HG02588 (cell line): ENCODE data around the gene FIBIN.
"Not testable (repeated sequence)": the region's sequence is repeated elsewhere in the genome, so short reads cannot be mapped to it uniquely, and the experiment has no call there.

Source experiments
- ATAC-seq: cut with Tn5 transposase; IDR thresholded peaks from one replicate; pipeline ENCODE4 v1.9.1; 2021; ENCODE audit warnings: mild to moderate bottlenecking, moderate library complexity; ENCODE audit not compliant: unreplicated experiment

FIBIN gene

DNA sequence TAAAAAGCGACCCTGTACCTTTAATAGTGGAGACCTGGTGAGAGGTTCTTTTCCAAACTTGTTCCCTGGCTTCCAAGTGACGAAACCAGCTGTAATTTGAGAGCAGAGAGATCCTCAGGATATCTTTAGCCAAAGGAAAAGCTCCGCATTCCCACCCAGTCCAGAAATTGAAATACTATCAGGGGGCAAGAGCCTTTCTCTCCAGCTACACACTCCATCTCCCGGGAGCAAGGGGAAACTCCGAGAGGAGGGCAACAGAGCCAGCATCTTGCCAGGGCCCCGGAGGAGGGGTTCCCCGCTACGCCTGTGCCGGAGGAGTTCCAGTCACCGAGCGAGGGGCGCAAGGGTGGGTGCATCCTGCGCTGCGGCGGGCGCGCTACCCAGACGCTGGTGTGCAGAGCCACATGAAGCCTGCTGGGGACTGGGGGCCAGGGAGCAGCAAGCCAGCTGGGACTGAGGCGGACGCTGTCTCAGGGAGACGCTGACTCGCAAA, at the start of gene FIBIN:
FIBIN (plus strand) TSS at position 148 of the 493 bp plus-strand sequence. CDS start 415 bp downstream, outside the sequence.
- ATAC-seq: no peak

DNA sequence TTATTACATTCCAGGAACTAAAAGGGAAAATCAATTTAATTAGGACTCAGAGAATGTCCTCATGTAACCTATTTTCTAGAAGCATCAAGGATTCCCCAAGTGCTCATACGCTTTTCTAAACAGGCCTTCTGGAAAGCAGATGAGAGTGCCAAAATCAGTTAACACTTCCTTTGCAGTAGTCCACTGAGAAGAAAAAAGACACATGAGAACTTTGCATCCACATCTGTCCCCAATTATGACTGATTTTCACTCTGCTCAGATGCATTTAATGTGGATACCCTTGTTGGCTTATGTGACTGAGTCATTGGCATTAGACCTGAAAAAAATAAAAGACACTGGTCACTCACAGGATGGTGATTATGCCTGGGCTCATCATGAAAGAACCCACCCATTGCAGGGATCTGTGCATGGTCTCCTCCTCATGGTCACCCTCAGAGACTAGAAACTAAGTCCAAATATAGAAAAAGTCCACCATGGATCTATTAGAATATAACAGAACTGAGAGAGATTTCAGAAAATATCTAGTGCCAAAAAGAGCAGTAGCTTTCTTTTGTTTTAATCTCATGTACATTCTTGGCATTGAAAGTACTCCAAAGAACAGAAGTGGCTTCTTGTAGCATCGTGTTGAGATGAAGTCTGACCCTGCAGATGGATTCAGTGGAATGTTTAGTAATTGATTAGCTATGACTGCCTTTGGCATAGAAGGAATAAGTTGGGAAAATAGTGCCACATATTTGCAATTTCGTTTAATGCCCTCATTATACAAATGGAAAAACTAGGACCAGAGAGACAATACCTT, 48.8 kb upstream of the FIBIN start:
- no peak for ATAC-seq

DNA sequence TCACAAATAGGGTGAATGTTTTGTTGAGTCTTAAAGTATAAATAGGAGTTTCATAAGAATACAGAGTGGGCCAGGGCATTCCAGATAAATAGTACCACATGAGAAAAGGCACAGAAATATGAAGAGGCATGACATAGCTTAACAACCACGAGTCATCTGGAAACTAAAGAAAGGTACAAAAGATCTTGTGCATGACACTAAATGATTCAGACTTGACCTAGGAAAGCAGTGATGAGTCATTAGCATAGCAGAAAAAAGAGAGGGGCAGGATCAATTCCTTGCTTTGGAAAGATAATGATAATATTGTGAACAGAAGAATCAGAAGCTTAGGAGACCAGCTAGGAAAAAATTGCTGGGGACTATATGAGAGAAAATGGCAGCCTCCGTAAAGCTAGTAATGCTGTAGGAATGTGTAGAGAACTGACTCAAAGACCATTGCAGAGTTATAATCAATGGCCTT, 47.6 kb upstream of the FIBIN start:
- ATAC-seq: no peak

DNA sequence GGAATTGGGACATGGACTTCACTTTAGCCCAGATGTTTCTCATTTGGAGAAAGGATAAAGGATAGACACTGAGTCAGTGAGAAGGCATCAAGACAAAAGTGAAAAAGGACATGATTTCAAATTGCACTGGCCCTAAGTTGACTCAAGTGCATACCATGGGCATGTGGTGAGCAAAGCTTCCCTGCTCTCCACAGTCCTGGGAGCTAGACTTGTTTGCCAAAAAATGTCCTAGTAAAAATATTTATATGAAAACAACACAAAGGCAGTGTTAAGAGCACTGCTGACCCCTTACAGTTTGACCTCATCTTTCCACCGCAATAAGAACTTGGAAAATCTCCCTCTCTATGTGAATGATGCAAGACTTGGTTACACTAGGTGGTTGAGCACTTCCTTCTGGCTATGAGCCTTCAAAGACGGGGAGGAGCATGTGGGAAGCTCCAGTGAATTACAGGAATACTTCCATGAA, 46.5 kb upstream of the FIBIN start:
- ATAC-seq: no peak

DNA sequence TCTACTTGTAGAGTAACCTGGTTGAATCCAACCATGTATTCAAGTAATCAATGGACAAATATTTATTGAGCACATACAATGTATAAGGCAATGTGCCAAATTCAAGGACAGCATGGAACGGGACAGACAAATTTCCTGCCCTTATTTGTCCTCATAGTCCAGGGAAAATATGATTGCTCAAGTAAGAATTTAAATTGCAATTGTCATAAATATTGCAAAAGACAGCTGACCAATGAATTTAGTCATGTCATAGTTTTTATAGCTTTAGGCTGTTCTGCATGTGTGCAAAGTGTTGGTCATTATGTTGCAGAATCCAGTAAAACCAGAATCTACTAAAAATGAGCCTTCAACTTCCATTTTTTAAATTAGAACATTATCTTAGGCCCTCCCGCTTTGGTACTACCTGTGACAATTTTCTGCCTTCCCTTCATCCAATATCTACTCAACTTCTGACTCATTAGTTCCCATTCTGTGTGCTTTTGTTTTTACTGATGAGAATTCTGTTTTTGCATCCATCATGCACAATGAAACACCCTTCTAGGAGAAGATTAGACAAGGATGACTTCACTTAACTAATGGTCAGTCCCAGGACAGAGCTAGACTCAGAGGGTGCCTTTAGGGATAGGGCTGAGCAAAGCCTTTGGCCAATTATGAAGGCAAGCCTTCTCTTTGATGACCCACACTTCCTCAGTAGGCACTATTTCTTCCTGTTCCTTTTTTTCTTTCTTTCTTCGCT, 45.8 kb upstream of the FIBIN start:
- ATAC-seq: no peak

DNA sequence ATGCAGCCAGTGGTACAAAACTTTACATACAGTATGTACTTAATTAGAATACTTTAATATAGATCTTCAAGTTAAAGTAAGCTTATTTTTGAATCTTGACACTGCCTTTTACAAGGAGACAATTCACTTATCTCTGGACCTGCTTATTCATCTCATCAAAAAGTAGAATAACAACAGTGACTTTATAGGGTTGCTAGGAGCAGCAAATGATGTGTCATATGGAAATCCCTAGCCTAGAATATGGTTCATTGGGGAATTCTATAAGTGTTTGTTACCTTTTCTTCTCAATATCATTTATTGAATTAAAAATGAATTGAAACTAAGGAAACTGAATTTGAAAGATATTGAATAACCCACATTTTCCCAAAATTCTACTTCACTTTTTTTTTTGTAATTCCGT, 45.0 kb upstream of the FIBIN start:
- no peak for ATAC-seq

DNA sequence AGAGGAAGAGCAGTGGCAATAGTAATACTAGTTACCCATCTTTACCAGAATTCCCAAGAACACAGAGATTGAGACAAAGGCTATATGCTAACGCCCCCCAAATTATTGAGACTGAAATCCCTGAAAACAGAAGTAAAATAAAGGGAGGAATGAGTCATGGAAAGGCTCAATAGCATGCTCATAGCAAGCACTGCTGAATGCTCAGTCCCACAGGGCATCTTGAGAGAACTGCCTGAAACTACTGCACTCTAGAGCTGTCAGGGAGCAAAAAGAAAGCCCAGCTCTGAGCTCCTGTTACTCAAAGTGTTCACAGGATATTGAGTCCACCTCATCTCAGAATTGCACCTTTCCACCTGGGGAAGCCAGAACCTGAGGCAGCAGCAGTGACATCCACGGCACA, 44.1 kb upstream of the FIBIN start:
- ATAC-seq: no peak

DNA sequence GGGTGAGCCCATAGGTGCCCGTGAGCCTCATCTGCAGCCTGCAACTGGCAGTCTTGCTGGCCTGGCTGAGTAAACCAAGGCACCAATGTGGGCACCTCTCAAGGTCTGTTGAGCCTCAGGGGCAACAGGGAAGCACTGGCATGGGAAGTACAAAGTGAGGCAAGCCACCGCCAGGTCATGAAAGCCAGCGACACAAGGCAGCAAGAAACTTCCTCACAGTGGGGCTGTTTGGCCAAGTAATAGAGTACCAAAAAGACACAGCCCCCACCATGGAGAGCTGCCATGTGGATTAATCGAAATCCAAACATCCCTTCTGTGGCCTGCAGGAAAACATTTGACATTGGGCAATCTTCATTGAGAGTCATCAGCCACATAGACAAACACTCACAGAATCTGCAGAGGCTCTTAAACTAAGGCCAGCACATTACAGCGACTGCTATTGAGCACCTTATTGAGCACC, 43.6 kb upstream of the FIBIN start:
- no peak for ATAC-seq

DNA sequence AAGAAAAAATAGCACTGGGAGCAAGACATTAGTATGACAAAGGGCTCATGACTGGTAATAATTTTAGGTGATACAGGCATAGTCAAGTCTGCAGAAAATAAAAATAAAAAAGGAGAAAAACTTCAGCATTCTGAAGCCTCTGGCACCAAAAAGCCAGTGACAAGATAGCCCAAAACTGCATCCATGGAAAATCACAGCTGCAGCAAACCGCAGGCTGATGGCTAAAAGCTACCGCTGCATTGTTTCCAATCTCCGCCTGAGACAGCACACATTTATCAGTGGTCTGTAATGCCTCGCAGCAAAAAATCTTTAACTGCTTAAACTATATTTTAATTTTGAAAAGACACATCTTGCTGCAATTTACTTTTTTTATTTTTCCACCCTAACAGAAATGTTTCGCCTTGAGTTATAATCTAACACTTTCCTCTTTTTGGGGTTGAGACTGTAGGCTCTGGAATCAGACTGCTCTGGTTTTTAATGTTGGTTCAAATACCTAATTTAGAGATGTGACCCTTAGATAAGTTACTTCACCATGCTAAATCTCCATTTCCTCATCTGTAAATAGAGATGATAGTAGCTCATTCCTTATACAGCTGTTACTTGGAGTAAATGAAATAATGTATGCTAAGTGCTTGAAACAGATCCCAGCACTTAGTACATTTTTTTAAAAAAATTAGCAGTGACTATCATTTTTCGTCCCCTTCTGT, 42.0 kb upstream of the FIBIN start:
- ATAC-seq: no peak

DNA sequence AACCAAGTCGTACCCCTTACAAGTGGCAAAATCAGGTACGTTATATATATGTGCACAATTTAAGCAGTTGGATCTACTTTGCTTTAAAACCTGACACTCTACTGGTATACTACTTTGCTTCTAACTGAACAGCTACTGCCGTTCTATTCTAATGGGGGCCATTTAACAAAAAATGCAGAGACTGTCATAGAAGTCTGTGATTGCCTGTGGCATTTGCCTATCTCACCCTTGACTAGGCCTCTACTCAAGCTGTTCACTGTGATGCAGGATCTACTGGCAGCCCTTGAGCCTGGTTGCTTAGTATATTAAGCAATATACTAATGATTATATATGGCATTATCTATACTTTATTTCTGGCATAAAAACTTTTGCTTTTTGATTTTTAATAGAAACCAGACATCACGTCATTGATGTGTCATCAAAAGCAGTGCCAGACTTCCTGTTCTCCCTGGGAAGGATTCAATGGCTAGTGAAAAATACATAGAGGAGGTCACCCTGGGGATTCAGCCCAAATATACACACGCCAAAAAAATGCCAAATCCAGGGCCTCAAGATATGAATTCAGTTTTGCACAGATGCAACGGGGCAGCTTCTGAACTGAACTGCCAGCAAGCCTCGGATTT, 40.0 kb upstream of the FIBIN start:
- no peak for ATAC-seq

DNA sequence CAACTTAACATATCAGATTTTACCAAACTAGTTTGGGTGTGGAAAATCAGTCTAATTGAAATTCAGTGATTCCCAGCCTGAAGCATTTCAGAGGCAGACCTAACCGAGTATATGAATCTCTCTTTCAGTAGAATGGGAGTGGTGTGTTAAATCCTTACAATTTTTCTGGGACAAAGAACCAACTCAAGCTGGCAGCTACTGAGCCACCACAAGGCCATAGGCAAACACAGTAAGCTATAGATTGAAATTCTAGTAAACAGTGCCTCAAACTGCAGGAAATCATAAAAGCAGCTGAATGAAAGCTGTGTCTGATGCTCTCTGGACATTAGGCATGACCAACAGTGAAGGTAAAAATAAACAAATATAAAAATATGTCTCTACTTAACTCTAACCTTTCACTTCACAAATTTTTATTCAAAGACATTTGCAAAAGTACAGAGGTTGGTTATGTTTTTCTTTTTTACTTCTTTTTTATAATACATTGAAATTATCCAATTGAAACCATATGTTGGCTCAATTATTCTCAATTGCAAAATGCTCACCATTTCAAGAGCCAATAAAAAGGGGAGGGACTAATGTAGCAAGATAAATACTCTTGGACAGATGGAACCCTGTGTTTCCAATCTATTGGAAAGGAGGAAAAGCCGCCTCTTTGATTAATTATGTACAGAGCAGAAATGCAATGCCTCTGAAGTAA, 35.8 kb upstream of the FIBIN start:
- no peak for ATAC-seq

DNA sequence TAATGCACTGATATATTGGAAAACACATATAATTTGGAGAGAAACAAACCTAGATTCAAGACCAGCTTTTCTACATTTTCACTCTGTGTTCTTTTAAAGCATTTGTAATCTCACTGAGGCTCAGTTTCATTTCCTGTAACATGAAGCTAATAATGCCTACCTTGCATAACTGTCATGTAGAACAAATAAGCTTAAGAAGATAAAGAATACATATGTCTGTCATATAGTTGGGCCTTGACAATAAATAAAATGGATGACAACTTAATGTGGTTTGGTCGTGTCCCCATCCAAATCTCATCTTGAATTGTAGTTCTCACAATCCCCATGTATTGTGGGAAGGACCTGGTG, 35.2 kb upstream of the FIBIN start:
- no peak for ATAC-seq

DNA sequence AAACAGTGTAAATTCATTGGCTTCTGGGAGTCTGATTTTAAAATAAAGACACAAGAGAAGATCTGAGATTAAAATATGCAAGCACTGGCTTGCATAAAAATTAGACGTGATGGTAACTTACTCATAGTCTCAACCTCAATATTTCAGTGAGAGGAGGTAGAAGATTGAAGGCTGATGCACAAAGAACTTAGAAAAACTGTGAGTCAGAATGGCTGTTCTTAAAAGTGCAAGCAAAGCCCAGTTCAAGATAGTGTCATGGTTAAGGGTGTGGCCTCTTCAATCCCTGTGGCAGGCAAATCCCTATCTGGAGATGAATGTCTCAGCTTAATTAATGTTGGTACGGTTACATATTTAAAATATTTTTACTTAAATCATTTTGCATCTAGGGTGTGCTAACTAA, 33.6 kb upstream of the FIBIN start:
- no peak for ATAC-seq

DNA sequence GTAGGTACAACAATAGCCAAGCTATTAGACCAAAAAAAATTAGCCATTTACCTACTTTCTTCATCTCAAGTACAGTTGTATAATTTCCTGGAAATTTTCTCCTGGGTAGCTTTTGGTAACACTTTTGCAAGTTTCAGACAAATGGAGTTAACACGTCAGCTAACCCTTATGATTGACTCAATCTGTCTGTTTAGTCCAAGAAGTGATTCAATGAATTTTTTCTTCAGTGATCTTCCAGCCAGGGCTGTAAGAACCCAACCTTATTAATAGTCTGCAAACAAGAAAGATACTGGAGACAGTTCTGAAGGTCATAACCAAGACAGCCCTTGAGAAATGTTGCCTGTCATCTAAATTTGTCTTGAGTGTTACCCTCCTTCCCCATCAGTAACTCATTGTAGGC, 30.1 kb upstream of the FIBIN start:
- ATAC-seq: no peak

DNA sequence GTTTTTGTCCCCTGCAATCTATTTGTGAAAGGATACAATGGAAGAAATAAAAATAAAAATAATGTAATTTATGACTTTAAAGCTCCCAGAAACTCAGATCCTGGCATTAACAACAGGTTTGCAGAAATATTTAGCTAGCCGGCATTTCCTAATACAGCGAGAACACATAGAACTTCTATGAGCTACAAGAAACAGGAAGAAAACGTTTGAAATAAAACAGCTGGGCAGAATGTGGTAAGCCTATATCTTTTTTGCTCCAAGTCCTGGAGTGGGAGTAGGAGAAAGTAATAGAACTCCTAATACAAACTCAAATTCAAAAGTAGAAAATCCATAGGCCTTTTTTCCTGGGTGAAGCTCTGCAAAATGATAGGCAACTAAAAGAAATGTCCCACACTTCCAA, 29.6 kb upstream of the FIBIN start:
- ATAC-seq: no peak

DNA sequence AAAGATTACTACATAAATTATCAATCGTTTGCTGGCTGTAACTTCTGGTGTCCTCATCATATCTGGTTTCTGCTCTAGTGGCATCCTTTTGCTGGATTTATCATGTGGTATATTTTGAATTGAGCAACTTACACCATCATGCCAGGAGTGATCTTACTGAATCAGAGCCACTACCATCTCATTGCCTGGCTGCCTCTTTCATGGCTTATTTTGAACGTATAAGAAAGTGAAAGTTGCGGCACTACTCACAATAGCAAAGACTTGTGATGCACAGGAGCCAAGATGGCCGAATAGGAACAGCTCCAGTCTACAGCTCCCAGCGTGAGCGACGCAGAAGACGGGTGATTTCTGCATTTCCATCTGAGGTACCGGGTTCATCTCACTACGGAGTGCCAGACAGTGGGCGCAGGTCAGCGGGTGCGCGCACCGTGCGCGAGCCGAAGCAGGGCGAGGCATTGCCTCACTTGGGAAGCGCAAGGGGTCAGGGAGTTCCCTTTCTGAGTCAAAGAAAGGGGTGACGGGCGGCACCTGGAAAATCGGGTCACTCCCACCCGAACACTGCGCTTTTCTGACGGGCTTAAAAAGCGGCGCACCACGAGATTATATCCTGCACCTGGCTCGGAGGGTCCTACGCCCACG, 28.9 kb upstream of the FIBIN start:
- not testable (repeated sequence) for ATAC-seq

DNA sequence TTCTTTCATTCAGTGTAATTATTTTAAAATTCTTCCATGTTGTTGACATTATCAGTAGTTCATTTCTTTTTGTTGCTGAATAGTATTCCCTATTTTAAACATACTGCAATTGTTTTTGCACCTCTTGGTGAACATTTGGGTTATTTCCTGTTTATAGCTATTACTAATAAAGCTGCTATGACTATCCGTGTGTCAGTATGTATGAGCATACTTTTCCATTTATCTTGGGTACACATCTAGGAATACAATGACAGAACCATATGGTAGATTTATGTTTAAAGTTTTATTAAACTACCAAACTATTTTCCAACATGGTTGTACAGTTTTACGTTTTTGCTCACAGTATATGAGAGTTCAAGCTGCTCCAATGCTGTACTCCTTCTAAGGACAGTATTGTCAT, 22.0 kb upstream of the FIBIN start:
- ATAC-seq: no peak

DNA sequence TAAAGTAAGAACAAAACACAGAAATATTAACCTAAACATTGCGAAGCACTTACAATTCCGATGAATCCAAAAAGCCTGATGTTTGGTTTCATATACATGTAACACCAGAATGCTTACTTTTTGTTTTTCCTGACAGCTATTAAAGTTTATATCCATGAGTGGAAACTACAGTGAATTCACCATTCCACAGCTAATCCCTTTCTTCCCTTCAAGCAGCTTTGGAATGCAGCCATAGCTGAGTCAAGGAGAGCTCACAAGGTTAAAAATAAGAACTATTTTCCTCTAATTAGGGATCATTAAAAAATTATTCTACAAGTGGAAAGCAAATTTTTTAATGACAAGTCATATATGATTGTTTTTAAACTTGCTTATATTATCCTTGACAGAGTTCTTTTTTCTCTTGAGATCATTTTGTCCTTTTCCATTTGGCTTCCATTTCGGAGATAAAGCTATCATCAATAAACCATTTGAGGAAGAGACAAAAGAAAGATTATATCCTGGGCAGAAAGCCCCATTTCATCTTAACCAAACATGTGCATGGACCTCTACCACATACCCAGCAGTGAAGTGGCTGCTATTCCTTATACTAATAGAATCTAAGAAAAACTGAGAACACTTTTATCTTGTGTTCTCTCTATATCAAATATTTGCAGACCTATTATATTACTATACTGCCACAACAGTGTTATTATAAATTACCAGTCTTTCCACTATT, 19.7 kb upstream of the FIBIN start:
- no peak for ATAC-seq

DNA sequence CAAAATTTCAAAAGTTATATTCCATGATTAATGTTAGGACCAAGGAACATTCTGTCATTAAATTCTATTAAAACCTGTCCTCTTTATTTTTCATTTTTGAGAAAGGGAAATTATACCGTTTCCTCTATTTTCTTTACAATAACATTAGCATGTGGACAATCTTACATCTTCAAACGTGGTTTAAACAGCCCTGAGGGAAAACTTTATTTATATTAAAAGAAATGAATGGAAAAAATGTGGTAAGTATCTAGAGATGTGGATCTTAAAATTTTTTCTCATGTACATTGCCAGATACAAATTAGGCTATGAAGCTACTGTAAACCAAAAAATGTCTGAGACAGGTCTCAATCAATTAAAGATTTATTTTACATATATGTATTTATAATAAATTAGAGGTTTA, 18.9 kb upstream of the FIBIN start:
- no peak for ATAC-seq
